ENCODE data around the gene LGALS3.

The LGALS3 gene

GRCh38 chr14:55115861-55116245 lies 13.2 kb upstream of the LGALS3 start:
- TF ChIP-seq, protein P1, sequence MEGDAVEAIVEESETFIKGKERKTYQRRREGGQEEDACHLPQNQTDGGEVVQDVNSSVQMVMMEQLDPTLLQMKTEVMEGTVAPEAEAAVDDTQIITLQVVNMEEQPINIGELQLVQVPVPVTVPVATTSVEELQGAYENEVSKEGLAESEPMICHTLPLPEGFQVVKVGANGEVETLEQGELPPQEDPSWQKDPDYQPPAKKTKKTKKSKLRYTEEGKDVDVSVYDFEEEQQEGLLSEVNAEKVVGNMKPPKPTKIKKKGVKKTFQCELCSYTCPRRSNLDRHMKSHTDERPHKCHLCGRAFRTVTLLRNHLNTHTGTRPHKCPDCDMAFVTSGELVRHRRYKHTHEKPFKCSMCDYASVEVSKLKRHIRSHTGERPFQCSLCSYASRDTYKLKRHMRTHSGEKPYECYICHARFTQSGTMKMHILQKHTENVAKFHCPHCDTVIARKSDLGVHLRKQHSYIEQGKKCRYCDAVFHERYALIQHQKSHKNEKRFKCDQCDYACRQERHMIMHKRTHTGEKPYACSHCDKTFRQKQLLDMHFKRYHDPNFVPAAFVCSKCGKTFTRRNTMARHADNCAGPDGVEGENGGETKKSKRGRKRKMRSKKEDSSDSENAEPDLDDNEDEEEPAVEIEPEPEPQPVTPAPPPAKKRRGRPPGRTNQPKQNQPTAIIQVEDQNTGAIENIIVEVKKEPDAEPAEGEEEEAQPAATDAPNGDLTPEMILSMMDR (IDR thresholded peaks at IDR 0.05; ENCODE audit: insufficient read depth, low read length, poor library complexity, severe bottlenecking) = no peak
- no peak for DNase-seq (ENCODE audit: extremely low read depth, insufficient read length)
- no peak overlapping the region for H3K4me3 ChIP-seq (replicated peaks; ENCODE audit: low read depth, low read length)
- H3K27me3 ChIP-seq (replicated peaks; ENCODE audit: control insufficient read depth, insufficient read depth, low read length) = no peaks in the 10 kb centered on the region
- H3K36me3 ChIP-seq (ENCODE audit: control insufficient read depth, insufficient read depth, low read length) = no peaks in the 10 kb centered on the region

DNA sequence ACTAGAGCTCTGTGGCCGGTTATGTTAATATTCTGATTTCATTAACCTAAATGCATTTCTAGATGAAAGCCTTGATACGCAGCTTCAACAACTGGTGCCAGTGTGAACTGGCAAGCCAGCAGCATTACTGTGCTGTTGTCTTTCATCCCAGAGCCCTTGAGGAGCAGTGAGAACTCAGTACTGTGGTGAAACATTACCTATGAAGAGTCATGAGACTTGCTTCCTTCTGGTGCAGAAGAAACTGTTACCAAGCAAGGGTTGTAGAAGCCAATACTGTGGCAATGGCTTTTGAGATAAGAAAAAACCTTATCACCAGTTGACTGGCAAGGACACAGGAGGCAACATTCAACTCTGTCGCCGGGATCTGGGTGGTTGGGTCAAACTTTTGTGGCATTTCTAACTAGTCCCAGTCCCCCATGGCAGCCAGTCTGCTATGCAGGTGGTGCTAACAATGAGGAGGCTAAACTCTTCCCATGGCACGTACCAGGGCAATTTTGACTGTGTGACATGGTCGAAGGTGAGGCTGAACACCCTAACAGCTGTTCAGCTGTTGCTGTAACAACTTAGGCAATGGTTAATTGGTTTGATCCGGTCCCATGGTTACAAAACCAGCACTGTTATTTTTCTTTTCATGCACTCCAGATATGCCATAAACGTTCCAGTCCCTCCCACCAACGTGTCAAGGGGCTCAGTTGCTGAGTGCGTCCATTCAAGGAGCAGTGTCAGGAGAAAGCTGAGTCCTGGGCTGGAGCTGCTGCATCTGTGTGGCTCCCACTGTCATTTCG lies 12.6 kb upstream of the LGALS3 start:
- Histone ChIP-seq H3K27me3 (replicated peaks; ENCODE audit: control insufficient read depth, insufficient read depth, low read length) (no peaks in the 10 kb centered on the region), H3K4me3 (replicated peaks; ENCODE audit: low read depth, low read length) (no peak overlapping the region), H3K36me3 (ENCODE audit: control insufficient read depth, insufficient read depth, low read length) (no peaks in the 10 kb centered on the region)
- no peak for DNase-seq (ENCODE audit: extremely low read depth, insufficient read length)
- TF ChIP-seq, protein P1 (IDR thresholded peaks at IDR 0.05; ENCODE audit: insufficient read depth, low read length, poor library complexity, severe bottlenecking) = no peak

GRCh38 chr14:55117803-55118441 lies 11.1 kb upstream of the LGALS3 start:
- no peak for DNase-seq (ENCODE audit: extremely low read depth, insufficient read length)
- TF ChIP-seq, protein P1 (IDR thresholded peaks at IDR 0.05; ENCODE audit: insufficient read depth, low read length, poor library complexity, severe bottlenecking) = no peak

GRCh38 chr14:55118761-55119160 lies 10.3 kb upstream of the LGALS3 start:
- TF ChIP-seq, protein P1 (IDR thresholded peaks at IDR 0.05; ENCODE audit: insufficient read depth, low read length, poor library complexity, severe bottlenecking) = no peak
- H3K27me3 ChIP-seq (replicated peaks; ENCODE audit: control insufficient read depth, insufficient read depth, low read length) = no peaks in the 10 kb centered on the region
- H3K36me3 ChIP-seq (ENCODE audit: control insufficient read depth, insufficient read depth, low read length) = no peaks in the 10 kb centered on the region
- no peak overlapping the region for H3K4me3 ChIP-seq (replicated peaks; ENCODE audit: low read depth, low read length)
- DNase-seq (ENCODE audit: extremely low read depth, insufficient read length) = no peak

More at GRCh38 chr14:55117803-55118441, 11.1 kb upstream of the LGALS3 start:
- H3K4me3 ChIP-seq (replicated peaks; ENCODE audit: low read depth, low read length) = no peak overlapping the region
- no peaks in the 10 kb centered on the region for H3K27me3 ChIP-seq (replicated peaks; ENCODE audit: control insufficient read depth, insufficient read depth, low read length)
- H3K36me3 ChIP-seq (ENCODE audit: control insufficient read depth, insufficient read depth, low read length) = no peaks in the 10 kb centered on the region

- no peak for DNase-seq (ENCODE audit: extremely low read depth, insufficient read length)
- TF ChIP-seq, protein P1 (IDR thresholded peaks at IDR 0.05; ENCODE audit: insufficient read depth, low read length, poor library complexity, severe bottlenecking) = no peak
- Histone ChIP-seq H3K27me3 (replicated peaks; ENCODE audit: control insufficient read depth, insufficient read depth, low read length) (no peaks in the 10 kb centered on the region), H3K36me3 (ENCODE audit: control insufficient read depth, insufficient read depth, low read length) (no peaks in the 10 kb centered on the region), H3K4me3 (replicated peaks; ENCODE audit: low read depth, low read length) (no peak overlapping the region)
These were observed 8.2 kb upstream of the LGALS3 start for GRCh38 chr14:55120571-55121495.
